GM21515 (cell line): ENCODE data around the gene TOB2.

Experiments used
- ATAC-seq: cut with Tn5 transposase; IDR thresholded peaks from one replicate; pipeline ENCODE4 v1.9.1; 2021; ENCODE audit not compliant: unreplicated experiment

The TOB2 gene

GRCh38 chr22:41394012-41394356 is 52.6 kb downstream of the TOB2 start:
- ATAC-seq, result no peak

DNA sequence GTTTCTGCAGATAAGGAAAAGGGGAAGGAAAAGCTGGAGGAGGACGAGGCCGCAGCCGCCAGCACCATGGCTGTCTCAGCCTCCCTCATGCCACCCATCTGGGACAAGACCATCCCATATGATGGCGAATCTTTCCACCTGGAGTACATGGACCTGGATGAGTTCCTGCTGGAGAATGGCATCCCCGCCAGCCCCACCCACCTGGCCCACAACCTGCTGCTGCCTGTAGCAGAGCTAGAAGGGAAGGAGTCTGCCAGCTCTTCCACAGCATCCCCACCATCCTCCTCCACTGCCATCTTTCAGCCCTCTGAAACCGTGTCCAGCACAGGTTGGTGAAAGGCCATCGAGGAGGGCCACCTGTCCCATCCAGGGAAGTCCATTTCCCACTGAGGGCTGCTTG is 59.3 kb downstream of the TOB2 start:
- ATAC-seq, result no peak

DNA sequence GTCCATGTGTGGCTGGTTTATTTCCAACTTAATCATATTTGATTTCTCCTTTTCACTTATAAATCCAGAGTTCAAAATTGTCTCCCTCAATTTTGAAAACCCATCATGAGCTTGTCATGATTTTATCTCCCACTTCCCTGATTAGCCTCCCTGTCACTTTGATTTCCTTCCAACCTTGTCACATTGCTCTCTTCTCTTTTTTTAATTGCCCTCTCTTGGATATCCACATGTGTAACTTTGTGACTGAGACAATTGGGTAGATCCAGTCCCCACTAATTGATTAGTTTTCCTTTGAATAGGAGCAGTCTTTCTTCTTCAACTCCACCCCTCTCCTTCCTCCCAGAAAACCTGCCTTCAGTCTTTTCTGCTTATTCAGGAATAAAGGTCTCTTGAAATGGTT is 62.5 kb downstream of the TOB2 start:
- ATAC-seq, result no peak
